Activated naive CD8-positive, alpha-beta T cell treated with anti-CD3 and anti-CD28 coated beads, Interleukin-2, amount 10 ng/mL, durations not matched to agents 7 days and 5 days (primary cell): Measurements from ENCODE around the gene KDR. TPM values are rescaled to one million over a fixed set of nuclear protein-coding genes. Genes with fewer than 3 reads are reported as not detected.

Source experiments
- ATAC-seq: fragments of 150-1000 bp; cut with Tn5 transposase; one replicate; pipeline ENCODE4 v1.10.0; 2021; ENCODE audit warnings: low read depth, moderate library complexity
- POLR2A ChIA-PET: fragments of 350-600 bp; sonication (Branson Sonifier 250); formaldehyde crosslinking; loops from one replicate; lab custom pipeline; 2021; ENCODE audit warnings: antibody characterized with exemption; lab: Charles Lee
- DNase-seq: peaks from one replicate; pipeline ENCODE4 v3.0.0; 2021
- H3K27ac Mint-ChIP-seq: one replicate; pipeline ENCODE4 v1.8.0; 2022; ENCODE audit warnings: mild to moderate bottlenecking, mixed read lengths
- H3K27me3 Mint-ChIP-seq: one replicate; pipeline ENCODE4 v1.8.0; 2022; ENCODE audit warnings: mild to moderate bottlenecking, moderate library complexity, mixed read lengths
- H3K36me3 Mint-ChIP-seq: one replicate; pipeline ENCODE4 v1.8.0; 2021; ENCODE audit warnings: mild to moderate bottlenecking, mixed read lengths
- H3K4me1 Mint-ChIP-seq: one replicate; pipeline ENCODE4 v1.8.0; 2021; ENCODE audit warnings: mixed read lengths
- H3K4me3 Mint-ChIP-seq: one replicate; pipeline ENCODE4 v1.8.0; 2022; ENCODE audit warnings: mild to moderate bottlenecking, moderate library complexity, mixed read lengths
- H3K9me3 Mint-ChIP-seq: one replicate; pipeline ENCODE4 v1.8.0; 2021; ENCODE audit warnings: mixed read lengths
- total RNA-seq, 2 experiments: library from RNA; stranded (reverse); gene quantifications; one replicate each; pipeline ENCODE4 v1.2.3, GENCODE V29; 2021

Gene KDR
- total RNA-seq, 2 experiments from 2014 or later = not detected

- H3K4me3 Mint-ChIP-seq = no peak overlapping the region
- POLR2A ChIA-PET = no interaction called here
- H3K9me3 Mint-ChIP-seq = no peaks in the 10 kb centered on the region
- H3K27ac Mint-ChIP-seq = no peak overlapping the region
- no peaks in the 10 kb centered on the region for H3K4me1 Mint-ChIP-seq
- no peaks in the 10 kb centered on the region for H3K36me3 Mint-ChIP-seq
- H3K27me3 Mint-ChIP-seq = peaks cover 3% of the 10 kb centered on the region
- DNase-seq = no peak
- no peak for ATAC-seq
Observed at GRCh38 chr4:55138367-55138766, 13.0 kb upstream of the KDR start.

DNA sequence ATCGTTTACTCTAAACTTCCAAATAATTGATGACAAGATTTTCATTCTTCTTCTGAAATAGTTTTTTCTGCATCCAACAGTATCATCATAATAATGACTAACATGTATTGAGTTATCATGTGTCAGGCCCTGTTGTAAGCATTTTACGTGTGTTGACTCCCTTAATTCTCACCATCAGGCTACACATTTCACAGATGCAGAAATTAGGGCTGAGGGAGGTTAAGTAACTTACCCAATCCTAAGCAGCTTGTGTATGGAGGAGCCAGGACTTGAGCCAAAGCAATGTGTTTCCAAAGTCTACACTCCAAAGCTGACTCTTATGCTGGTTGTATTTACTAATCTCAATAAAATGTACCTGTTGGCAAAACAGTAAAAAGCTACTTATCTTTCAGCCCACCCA lies 11.2 kb upstream of the KDR start:
- no peaks in the 10 kb centered on the region for H3K4me1 Mint-ChIP-seq
- no peak overlapping the region for H3K27ac Mint-ChIP-seq
- POLR2A ChIA-PET = no interaction called here
- DNase-seq (no peak), ATAC-seq (no peak)
- H3K4me3 Mint-ChIP-seq = no peak overlapping the region
- no peaks in the 10 kb centered on the region for H3K9me3 Mint-ChIP-seq
- H3K27me3 Mint-ChIP-seq = peaks cover 3% of the 10 kb centered on the region
- no peaks in the 10 kb centered on the region for H3K36me3 Mint-ChIP-seq

- POLR2A ChIA-PET = no interaction called here
- Mint-ChIP-seq H3K27me3 (peaks cover 3% of the 10 kb centered on the region), H3K36me3 (no peaks in the 10 kb centered on the region), H3K4me3 (no peak overlapping the region), H3K27ac (no peak overlapping the region), H3K9me3 (no peaks in the 10 kb centered on the region), H3K4me1 (no peaks in the 10 kb centered on the region)
- no peak for ATAC-seq
- DNase-seq = no peak
Observed at GRCh38 chr4:55133951-55134350, 8.6 kb upstream of the KDR start.

- DNase-seq (no peak), ATAC-seq (no peak)
- Mint-ChIP-seq H3K27ac (no peak overlapping the region), H3K27me3 (peaks cover 3% of the 10 kb centered on the region), H3K4me3 (no peak overlapping the region), H3K9me3 (peaks cover 1% of the 10 kb centered on the region), H3K4me1 (no peaks in the 10 kb centered on the region), H3K36me3 (no peaks in the 10 kb centered on the region)
- POLR2A ChIA-PET = no interaction called here
Observed at GRCh38 chr4:55132775-55133174, 7.4 kb upstream of the KDR start.

DNA sequence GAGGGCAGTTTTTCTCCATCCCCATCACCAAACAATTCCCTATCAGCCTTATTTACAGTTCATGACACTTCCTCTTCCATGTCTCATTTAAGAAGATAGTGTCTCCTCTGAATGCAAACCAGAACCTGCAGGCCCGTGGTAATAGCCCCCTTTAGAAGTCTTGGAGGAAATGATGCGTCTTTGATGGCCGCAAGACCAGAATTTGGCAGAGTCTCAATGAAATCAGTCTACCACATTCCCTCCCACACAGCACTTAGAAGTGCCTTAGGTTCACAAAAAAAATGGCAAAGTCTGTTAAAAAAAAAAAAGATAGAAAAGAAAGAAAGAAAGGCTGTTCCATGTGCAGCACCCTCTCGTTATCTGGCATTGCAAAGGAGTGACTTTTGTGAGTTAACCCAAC lies 2.1 kb upstream of the KDR start:
- ATAC-seq (no peak), DNase-seq (no peak)
- no peaks in the 10 kb centered on the region for H3K36me3 Mint-ChIP-seq
- H3K27ac Mint-ChIP-seq = no peak overlapping the region
- H3K27me3 Mint-ChIP-seq = peaks cover 30% of the 10 kb centered on the region
- peaks cover 5% of the 10 kb centered on the region for H3K4me1 Mint-ChIP-seq
- peaks cover 1% of the 10 kb centered on the region for H3K9me3 Mint-ChIP-seq
- POLR2A ChIA-PET = no interaction called here
- H3K4me3 Mint-ChIP-seq = no peak overlapping the region

GRCh38 chr4:55127053-55127452 lies 1.7 kb upstream of the KDR start:
- ATAC-seq (no peak), DNase-seq (no peak)
- Mint-ChIP-seq H3K9me3 (peaks cover 1% of the 10 kb centered on the region), H3K4me3 (no peak overlapping the region), H3K27ac (no peak overlapping the region), H3K36me3 (no peaks in the 10 kb centered on the region), H3K4me1 (peaks cover 5% of the 10 kb centered on the region), H3K27me3 (peaks cover 34% of the 10 kb centered on the region)
- POLR2A ChIA-PET = no interaction called here

DNA sequence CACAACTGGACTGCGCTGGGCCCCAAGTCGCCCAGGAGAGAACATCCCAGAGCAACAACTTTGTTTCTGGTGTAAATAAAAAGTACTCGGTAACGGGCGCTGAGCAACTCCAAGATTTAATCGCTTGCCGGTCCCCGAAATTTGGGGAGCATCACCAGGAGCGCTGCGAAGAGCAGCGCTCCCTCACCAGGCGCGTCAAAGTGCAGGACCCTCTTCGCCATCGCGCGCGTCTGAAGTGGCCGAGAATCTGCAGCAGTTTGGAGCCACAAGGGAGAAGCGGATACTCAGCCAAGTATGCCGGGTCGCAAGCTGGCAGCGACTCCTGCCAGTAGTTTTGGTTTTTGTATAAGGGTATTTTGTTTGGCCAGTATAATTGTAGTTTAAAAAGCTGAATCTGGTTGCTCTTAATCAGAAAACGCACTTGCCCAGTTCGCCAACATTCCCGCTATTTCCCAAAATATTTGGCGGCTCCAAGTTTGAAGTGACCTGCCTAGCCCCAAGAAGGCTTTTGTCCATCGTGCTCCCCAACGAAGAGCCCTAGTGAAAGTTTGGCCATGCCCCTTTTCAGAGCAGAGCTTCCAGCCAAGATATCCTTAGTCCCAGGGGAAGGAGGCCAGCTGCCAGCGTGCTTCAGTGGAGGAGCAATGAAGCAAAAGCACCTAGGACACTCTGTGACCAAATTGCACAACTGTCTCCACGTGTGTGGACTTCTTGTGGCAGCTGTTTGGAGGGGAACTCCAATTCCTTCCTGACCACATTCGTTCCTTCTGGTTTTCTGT lies 557 bp upstream of the KDR start:
- H3K27ac Mint-ChIP-seq = no peak overlapping the region
- peaks cover 36% of the 10 kb centered on the region for H3K27me3 Mint-ChIP-seq
- H3K36me3 Mint-ChIP-seq = no peaks in the 10 kb centered on the region
- POLR2A ChIA-PET = no interaction called here
- no peak for DNase-seq
- H3K4me3 Mint-ChIP-seq = peak overlapping the region; percentile 32
- no peak for ATAC-seq
- H3K9me3 Mint-ChIP-seq = peaks cover 1% of the 10 kb centered on the region
- H3K4me1 Mint-ChIP-seq = peaks cover 5% of the 10 kb centered on the region

DNA sequence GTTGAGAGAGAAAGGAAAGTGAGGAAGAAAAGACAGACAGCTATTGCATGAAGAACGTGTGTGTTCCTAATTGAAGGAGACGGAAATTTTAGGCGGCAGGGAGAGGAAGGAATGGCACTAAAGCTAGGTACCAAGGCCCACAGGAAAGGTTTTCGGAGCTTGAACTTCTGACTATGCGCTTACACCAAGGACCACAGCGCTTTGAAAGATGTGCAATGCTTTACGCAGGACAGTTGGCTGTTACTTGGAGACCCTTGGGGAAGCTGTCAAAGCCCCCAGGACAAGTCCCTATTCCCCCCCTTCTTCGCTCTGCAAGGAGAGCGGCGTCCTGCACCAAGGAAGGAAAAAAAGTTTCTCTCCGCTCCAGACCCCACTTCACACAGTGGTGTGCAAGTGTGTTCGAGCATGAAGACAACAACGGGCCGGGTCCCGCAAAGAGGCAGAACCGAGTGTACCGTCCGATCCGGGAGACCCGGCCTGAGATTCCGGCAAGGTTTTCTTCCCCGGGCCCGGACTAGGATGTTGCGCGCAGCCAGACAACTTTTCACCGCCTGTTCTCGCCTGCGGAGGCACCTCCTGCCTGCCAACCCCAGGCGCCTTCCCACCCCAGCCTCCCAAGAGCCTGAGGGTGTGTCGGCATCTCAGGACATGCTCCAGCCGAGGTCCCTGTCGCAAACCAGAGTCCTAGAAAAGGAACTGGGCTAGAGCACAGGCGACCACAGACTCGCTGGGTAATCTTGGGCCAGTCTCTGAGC lies 896 bp downstream of the KDR start:
- DNase-seq (no peak), ATAC-seq (no peak)
- Mint-ChIP-seq H3K9me3 (peaks cover 1% of the 10 kb centered on the region), H3K27me3 (peaks cover 36% of the 10 kb centered on the region), H3K4me3 (no peak overlapping the region), H3K4me1 (peaks cover 5% of the 10 kb centered on the region), H3K36me3 (no peaks in the 10 kb centered on the region), H3K27ac (no peak overlapping the region)
- POLR2A ChIA-PET = no interaction called here

GRCh38 chr4:55123791-55124190 lies 1.6 kb downstream of the KDR start:
- no peak overlapping the region for H3K27ac Mint-ChIP-seq
- peaks cover 36% of the 10 kb centered on the region for H3K27me3 Mint-ChIP-seq
- H3K9me3 Mint-ChIP-seq = peaks cover 1% of the 10 kb centered on the region
- no peaks in the 10 kb centered on the region for H3K36me3 Mint-ChIP-seq
- H3K4me1 Mint-ChIP-seq = peaks cover 5% of the 10 kb centered on the region
- DNase-seq (no peak), ATAC-seq (no peak)
- H3K4me3 Mint-ChIP-seq = no peak overlapping the region
- POLR2A ChIA-PET = no interaction called here

- peaks cover 5% of the 10 kb centered on the region for H3K4me1 Mint-ChIP-seq
- H3K36me3 Mint-ChIP-seq = no peaks in the 10 kb centered on the region
- H3K9me3 Mint-ChIP-seq = no peaks in the 10 kb centered on the region
- POLR2A ChIA-PET = no interaction called here
- ATAC-seq (no peak), DNase-seq (no peak)
- no peak overlapping the region for H3K27ac Mint-ChIP-seq
- peaks cover 39% of the 10 kb centered on the region for H3K27me3 Mint-ChIP-seq
- no peak overlapping the region for H3K4me3 Mint-ChIP-seq
Observed at GRCh38 chr4:55122235-55122634, 3.2 kb downstream of the KDR start.

GRCh38 chr4:55121246-55121645 lies 4.1 kb downstream of the KDR start:
- Mint-ChIP-seq H3K9me3 (no peaks in the 10 kb centered on the region), H3K27ac (no peak overlapping the region), H3K4me1 (peaks cover 5% of the 10 kb centered on the region), H3K36me3 (no peaks in the 10 kb centered on the region), H3K27me3 (peaks cover 31% of the 10 kb centered on the region), H3K4me3 (no peak overlapping the region)
- POLR2A ChIA-PET = no interaction called here
- DNase-seq (no peak), ATAC-seq (no peak)

DNA sequence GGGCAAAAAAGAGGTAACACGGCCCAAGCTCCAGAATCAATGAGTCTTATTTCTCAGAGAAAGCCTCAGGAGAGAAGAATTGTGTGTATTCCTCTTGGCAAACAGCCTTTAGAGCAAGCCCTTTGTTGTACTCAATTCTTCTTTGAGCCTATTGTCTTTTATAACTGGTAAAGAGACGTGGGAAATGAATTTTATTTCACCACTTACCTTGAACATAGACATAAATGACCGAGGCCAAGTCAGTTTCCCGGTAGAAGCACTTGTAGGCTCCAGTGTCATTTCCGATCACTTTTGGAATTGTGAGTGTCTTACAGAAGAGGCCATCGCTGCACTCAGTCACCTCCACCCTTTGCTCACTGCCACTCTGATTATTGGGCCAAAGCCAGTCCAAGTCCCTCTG lies 7.0 kb downstream of the KDR start:
- H3K9me3 Mint-ChIP-seq = no peaks in the 10 kb centered on the region
- POLR2A ChIA-PET = no interaction called here
- no peak for DNase-seq
- no peaks in the 10 kb centered on the region for H3K36me3 Mint-ChIP-seq
- no peak for ATAC-seq
- no peaks in the 10 kb centered on the region for H3K4me1 Mint-ChIP-seq
- H3K27ac Mint-ChIP-seq = no peak overlapping the region
- peaks cover 9% of the 10 kb centered on the region for H3K27me3 Mint-ChIP-seq
- H3K4me3 Mint-ChIP-seq = no peak overlapping the region

DNA sequence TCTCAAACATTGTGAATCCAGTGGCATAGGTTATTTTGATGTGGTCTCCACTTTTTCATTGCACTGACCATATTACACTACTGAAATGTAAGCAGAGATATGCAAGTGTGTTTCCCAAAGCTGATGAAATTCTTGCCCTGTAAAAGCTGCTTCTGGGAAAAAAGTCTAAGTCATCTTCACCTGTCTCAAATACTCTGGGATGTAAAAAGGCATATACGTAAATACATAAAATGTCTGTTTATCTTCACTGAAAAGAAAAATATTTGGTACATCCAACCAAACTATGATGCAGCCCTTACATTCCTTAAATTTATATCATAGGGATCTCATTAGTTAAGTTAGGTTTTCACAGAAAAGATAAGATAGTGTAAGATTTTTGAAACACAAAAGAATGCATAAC lies 7.9 kb downstream of the KDR start:
- H3K4me1 Mint-ChIP-seq = no peaks in the 10 kb centered on the region
- DNase-seq (no peak), ATAC-seq (no peak)
- H3K36me3 Mint-ChIP-seq = no peaks in the 10 kb centered on the region
- no peak overlapping the region for H3K27ac Mint-ChIP-seq
- peaks cover 9% of the 10 kb centered on the region for H3K27me3 Mint-ChIP-seq
- H3K9me3 Mint-ChIP-seq = no peaks in the 10 kb centered on the region
- POLR2A ChIA-PET = no interaction called here
- no peak overlapping the region for H3K4me3 Mint-ChIP-seq

GRCh38 chr4:55116450-55116849 lies 8.9 kb downstream of the KDR start:
- POLR2A ChIA-PET = interaction anchor here (0.6 kb wide), 1 partner anchor 1322 kb away, joined by 3 read pairs; no protein-coding TSS in a partner anchor

More at GRCh38 chr4:55116450-55116849, 8.9 kb downstream of the KDR start:
- DNase-seq = no peak
- no peak for ATAC-seq
- Mint-ChIP-seq H3K27me3 (peaks cover 3% of the 10 kb centered on the region), H3K9me3 (no peaks in the 10 kb centered on the region), H3K36me3 (no peaks in the 10 kb centered on the region), H3K4me1 (no peaks in the 10 kb centered on the region), H3K27ac (no peak overlapping the region), H3K4me3 (no peak overlapping the region)
